NCI-H524 treated with DMSO at 0.1 percent for 48 hours (cell line): ENCODE results near the gene CSTPP1.

Experiments used
- DNase-seq: peaks from one replicate; lab custom pipeline; 2025; lab: John Stamatoyannopoulos, UW

CSTPP1 gene

GRCh38 chr11:47132981-47133380, 196.4 kb downstream of the CSTPP1 start:
- DNase-seq, result no peak

- no peak for DNase-seq
Observed at GRCh38 chr11:47136327-47136726, 199.8 kb downstream of the CSTPP1 start.

- DNase-seq, result no peak
Observed at GRCh38 chr11:47136921-47137320, 200.4 kb downstream of the CSTPP1 start.

DNA sequence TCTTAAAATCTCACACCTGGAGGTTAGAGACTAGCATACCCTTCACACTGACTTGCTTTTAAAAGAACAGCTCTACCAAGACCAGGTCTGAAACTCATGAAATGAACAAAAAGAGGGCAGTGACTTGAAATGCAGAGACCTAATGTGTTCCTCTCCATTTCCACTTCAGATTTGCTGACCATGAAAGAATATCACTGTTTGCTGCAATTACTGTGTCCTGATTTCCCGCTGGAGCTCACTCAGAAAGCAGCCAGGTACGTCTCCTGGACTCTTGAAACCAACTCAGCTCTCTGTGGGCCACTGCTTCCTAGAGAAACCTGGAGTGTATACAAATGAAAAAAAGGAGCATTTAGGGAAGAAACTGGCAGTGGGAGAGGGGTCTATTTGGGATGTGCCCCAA, 200.9 kb downstream of the CSTPP1 start:
- DNase-seq, result no peak

- no peak for DNase-seq
Observed at GRCh38 chr11:47139878-47140277, 203.3 kb downstream of the CSTPP1 start.

GRCh38 chr11:47143322-47143721, 206.8 kb downstream of the CSTPP1 start:
- no peak for DNase-seq

DNA sequence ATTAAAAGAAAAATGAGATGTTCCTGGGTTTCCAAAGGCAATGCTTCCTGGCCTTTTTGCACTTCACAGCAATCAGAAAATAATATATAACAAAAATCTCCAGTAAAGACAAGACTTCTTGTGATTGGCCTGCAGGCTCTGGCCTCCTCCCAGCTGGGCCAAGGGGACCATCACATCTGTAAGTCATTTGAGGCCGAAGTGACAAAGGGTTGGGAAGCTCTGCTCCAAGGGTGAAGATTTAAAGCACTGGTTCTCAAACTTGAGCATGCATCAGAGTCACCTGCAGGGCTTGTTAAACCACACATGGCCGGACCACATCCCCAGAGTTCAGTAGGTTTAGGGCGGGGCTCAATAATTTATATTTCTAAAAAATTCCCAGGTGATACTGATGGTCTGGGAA, 208.0 kb downstream of the CSTPP1 start:
- DNase-seq, result no peak

DNA sequence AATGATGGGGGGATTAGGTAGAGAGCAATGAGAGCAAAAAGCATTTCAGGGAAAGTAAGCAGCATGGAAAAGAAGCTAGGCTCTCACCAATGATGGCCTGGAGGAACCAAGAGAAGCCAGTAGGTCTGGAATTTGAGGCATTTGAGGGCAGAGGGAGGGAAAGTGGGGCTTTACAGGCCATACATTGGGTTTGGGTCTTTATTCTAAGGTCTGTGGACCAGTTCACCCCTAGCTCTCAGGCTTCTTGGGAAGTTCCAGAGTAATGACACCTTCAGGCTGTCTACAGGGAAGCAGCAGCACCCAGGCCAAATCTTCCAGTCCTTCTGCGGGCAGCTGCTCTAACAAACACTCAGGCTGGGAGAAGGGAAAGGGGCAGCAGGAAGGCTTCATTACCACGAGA, 210.7 kb downstream of the CSTPP1 start:
- no peak for DNase-seq

- DNase-seq, result no peak
Observed at GRCh38 chr11:47147681-47148080, 211.1 kb downstream of the CSTPP1 start.

DNA sequence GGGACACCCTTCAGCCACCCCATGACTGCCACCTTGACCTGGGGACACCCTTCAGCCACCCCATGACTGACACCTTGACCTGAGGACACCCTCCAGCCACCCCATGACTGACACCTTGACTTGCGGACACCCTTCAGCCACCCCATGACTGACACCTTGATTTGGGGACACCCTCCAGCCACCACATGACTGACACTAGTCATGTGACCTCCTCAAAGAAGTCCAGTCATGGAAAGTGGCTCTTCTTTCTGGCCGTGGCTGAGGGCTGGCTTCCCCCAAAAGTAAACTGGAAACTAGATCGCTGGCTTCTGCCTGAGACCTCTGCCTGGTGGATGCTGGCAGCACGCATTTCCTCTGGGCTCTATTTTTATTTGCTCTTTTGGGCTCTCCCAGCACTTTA, 211.7 kb downstream of the CSTPP1 start:
- DNase-seq, result no peak

GRCh38 chr11:47148903-47149531, 212.5 kb downstream of the CSTPP1 start:
- peak; percentile 22 for DNase-seq

DNA sequence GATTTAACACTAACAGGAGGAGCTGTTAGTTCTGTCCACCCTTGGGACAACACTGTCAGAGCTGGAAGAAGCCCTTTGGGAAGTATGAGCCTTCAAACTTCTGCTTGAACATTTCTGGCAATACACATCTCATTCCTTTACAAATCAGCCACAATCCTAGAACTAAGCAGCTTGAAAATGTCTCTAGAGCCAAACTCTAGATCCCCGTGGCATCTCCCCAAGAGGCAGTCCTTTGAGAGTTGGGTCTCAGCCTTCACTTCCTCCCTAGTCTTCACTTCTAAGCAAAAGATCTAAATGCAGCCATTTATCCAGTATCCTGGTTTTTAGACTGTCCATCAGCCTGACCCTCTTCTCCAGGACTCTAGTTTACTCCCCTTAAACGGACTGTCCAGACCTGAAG, 213.2 kb downstream of the CSTPP1 start:
- DNase-seq, result no peak

GRCh38 chr11:47152126-47152952, 215.8 kb downstream of the CSTPP1 start:
- DNase-seq, result no peak

DNA sequence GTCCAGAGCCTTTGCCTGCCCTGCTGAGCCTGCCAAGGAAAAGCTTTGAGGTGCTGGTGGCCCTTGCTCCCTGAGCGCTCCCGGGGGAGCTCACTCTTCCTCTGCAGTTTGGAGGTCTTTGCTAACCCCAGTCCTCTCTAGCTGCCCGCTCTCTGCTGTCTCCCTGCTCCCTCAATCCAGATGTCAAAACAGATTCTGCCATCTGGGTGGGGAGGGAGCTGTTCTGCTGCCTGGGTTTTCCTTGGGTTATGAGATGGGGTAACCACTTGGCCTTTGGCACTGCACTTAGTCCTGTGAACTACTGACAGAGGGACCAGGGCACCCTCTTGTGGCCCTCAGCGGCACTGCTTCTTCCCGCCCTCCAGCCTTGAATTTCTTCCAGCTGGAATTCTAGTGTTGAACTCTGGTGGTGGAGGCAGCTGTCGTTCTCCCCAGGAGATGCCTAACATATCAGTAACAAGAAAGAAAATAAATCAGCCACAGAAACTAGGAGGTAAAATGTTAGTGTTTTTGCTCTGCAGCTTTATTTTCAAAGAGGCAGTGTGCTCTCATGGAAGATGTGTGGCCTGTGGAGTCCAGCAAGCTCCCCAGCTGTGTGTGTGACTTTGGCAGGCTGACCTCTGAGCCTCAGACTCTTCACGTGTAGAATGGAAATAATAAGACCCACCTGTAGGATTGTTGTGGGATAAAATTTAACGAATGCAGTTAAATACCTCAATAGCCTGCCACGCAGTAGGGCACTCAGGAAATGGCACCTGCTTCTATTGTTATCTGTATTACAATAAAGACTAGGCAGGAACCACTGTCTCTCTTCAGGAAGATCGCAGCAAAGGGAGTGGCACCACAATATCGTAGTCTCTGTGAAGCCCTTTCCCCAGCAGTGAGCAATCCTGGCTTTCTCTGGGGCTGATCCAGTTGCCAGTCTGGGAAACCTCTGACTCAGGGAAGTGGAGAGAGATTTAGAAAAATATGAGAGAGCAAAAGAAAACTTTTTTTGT, 216.7 kb downstream of the CSTPP1 start:
- peak; percentile 46 for DNase-seq

DNA sequence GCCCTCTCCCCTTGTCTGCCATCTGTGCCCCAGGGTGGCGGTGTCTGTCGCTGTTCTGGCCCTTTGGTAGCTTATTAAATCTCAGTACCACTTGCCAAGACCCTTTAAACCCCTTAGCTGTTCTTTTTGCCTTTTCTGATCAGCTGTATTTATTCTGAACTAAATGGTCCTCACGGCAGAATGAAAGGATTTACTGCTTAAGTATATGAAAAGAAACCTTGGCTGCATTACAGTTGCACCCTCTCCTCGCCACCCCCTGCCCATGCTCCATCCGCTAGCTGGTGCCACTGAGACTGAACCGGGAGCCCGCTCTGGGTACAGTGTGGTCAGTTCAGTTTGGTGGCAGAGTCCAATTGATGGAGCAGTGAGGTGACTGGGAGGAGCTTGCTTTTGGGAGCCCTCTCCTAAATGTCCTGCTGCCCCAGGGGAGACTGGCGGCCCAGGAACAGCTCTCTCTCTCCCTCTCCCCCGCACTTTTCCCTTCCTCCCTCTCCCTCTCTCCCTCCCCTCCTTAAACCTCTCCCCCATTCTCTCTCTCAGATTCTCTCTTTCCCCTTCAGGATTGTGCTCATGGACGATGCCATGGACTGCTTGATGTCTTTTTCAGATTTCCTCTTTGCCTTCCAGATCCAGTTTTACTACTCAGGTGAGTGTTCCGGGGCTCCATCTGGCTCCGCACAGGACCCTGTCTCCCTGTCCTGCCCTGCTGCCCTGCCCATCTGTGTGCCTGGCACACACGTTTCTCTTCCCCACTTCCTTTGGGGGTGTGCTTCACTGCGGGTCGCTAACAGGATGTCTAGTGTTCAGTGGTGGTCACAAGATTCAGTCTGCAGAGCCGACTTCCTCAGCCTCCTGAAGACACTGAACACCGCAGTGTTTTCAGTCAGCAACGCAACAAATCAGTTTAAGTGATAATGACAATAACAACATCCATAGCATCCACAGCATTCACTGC, 218.3 kb downstream of the CSTPP1 start:
- DNase-seq, result no peak

GRCh38 chr11:47155879-47156278, 219.3 kb downstream of the CSTPP1 start:
- no peak for DNase-seq

GRCh38 chr11:47156333-47156732, 219.8 kb downstream of the CSTPP1 start:
- no peak for DNase-seq

- no peak for DNase-seq
Observed at GRCh38 chr11:47156951-47157350, 220.4 kb downstream of the CSTPP1 start.

- no peak for DNase-seq
Observed at GRCh38 chr11:47157805-47158204, 221.2 kb downstream of the CSTPP1 start.

GRCh38 chr11:47158242-47158641, 221.7 kb downstream of the CSTPP1 start:
- DNase-seq, result no peak

DNA sequence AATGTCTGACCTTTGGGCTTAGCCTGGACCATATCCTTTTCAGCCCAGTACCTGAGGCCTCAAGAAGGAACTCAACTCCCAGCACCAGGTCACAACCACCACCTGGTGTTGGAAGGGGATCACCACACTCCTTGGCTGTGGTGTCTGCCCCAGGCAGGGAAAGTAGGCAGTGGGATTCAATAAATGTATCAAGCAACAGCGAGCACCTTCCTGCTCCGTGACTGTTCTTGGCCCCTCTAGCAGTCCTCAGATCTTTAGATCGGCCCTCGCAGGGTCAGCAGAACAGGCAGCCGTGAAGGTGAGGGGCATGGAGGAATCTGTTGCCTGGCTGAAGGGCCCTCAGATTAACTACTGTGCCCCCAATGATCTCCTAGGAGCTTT, 224.2 kb downstream of the CSTPP1 start:
- no peak for DNase-seq
